Skin of body (tissue), 2 donors: ENCODE data around the gene ZCCHC9. TPM values are rescaled to one million over a fixed set of nuclear protein-coding genes. Genes with fewer than 3 reads are reported as not detected.

Experiments used
- DNase-seq: peaks from one replicate; lab custom pipeline; 2025; lab: John Stamatoyannopoulos, UW
- total RNA-seq: library from RNA; depleted of rRNA; stranded (reverse); fragments of >200 nt; gene quantifications from one replicate; pipeline ENCODE4 v1.2.3, GENCODE V29; 2014

ZCCHC9 gene
- total RNA-seq, 1 donor from 2014 or later = 22.7 TPM

DNA sequence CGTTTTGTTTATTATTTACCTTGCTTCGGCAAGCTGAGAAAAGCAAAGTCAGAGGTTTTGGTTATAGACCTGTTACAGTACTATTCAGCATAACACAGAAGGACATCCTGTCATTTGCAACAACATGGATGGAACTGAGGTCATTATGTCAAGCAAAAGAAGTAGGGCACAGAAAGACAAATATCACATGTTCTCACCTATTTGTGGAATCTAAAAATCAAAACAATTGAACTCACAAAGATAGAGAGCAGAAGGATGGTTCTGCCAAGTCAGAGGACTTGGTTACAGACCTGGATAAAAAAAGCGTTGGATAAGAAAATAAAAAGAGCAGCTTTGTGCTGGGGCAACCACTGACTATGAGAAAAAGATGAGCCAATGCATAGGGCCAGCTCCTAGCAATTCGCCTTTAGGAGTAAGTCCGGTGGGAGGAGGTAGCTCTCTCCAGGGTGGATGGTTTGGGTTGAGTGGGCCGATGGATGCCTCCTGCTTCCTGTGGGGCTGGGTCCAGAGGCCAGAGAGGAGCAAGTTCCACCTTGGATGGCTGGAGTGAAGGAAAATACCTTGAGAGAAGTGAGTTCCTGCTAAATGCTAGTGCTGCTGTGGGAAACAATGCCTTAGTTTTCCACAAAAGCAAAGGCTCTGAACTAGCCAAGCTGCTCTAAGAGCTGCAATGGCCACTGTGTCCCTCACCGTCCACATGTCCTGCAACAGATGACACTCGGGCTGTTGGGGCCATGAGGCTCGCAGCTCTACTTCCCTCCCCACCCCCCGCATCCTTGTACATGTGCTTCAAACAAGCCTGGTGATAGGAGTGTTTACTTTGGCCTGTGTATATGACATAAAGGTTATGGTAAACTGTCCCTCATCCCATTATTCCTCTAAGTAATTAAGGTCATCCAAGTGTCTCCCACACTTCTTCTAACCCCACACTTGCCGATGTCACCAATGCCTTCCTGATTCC, 54.2 kb downstream of the ZCCHC9 start:
- DNase-seq = no peak

DNA sequence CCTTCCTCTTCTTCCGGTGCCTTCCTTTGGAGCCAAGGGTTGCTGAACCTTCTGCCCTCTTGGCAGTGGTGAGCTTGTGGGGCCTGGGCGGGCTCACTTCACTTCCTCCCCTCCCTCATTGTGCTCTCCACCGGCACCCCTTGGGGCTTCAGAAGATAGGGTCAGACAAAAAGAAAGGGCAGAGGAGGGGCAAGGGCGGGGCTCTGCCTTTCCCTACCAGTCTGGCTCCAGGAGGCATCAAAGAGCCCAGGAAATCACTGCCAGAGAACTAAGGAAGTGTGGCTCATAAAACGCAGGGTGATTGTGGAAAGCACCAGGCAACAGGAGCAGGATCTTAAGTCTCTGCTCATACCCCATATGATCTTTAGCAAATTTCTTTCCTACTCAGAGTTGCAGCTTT, 57.7 kb downstream of the ZCCHC9 start:
- no peak for DNase-seq

DNA sequence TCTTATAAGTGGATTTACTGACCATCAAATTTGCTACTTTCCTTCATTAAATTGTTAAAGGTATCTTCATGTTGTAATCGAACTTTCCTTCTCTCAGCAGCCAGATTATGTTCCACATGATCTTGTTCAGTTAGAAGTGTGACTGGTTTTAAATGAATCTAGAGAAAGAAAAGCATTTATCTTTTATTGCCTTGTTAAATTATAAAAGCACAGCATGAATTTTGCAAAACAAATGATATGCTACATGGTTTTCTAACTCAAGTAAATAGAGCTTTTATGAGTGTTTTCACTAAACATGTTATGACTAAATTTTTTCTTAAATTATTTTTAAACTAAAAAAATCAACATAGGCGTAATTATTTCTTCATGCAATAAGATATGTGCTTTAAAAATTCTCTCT, 58.5 kb downstream of the ZCCHC9 start:
- no peak for DNase-seq

DNA sequence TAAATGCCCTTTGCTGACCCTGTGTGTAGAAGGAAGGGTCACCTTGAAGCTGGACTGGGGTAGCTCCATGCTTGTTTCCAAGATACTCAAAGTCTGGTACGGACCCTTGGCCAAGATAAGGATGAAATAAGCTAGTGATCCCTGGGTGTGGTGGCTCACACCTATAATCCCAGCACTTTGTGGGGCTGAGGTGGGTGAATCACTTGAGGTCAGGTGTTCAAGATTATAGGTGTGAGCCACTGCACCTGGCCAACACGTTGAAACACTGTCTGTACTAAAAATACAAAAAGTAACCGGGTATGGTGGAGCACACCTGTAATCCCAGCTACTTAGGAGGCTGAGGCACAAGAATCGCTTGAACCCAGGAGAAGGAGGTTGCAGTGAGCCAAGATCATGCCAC, 59.3 kb downstream of the ZCCHC9 start:
- no peak for DNase-seq

DNA sequence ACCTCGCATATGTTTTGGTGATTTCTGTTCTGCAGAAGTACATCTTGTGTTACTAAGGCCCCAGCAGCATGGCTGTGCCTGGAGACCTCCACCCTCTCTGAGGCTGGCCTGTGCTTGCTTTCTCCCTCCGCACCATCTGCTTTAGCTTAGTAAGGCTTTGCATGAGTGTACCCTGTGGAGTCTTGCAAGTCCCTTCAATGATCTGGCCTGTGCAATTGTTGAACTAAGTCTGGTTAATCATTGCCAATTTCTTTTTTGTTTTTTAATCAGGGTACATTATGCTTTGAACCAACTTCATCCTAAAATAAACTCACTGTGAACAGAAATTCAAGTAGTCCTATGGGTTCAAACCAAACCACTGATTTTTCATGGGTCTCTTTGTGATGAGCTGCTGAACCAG, 60.2 kb downstream of the ZCCHC9 start:
- DNase-seq = no peak

Other genes starting within 250 kb of the ZCCHC9 start
- gene CKMT2, start 68.3 kb upstream of the ZCCHC9 start, total RNA-seq = 20.3 TPM
- 0.10 TPM for gene ACOT12, start 92.5 kb downstream of the ZCCHC9 start, total RNA-seq